ENCODE data around the gene MOB1A. TPM values are rescaled to one million over a fixed set of nuclear protein-coding genes. Genes with fewer than 3 reads are reported as not detected.
A peak's percentile ranks its signal among the peaks of the same experiment; 100 is the strongest.

MOB1A gene
- total RNA-seq, 1 donor from 2014 or later: 94.6 TPM

GRCh38 chr2:74179063-74179865 lies 585 bp upstream of the MOB1A start:
- peak; percentile 72 for TF ChIP-seq CTCF (conservative IDR thresholded peaks at IDR 0.05)

GRCh38 chr2:74177696-74178095 lies 983 bp downstream of the MOB1A start:
- no peak for DNase-seq (ENCODE audit: low read depth, low spot score)
- no peaks in the 10 kb centered on the region for H3K9me3 Mint-ChIP-seq
- no peak for TF ChIP-seq CTCF (conservative IDR thresholded peaks at IDR 0.05)
- no peak overlapping the region for H3K27ac Mint-ChIP-seq (ENCODE audit: unreplicated experiment)
- peaks cover 30% of the 10 kb centered on the region for H3K4me1 Mint-ChIP-seq
- peak overlapping the region; percentile 96 for H3K4me3 Mint-ChIP-seq
- H3K36me3 Mint-ChIP-seq (ENCODE audit: low read depth): peaks cover 13% of the 10 kb centered on the region
- no peaks in the 10 kb centered on the region for H3K27me3 Mint-ChIP-seq (ENCODE audit: low read depth)

More at GRCh38 chr2:74179063-74179865, 585 bp upstream of the MOB1A start:
- Mint-ChIP-seq H3K9me3 (no peaks in the 10 kb centered on the region), H3K36me3 (ENCODE audit: low read depth) (peaks cover 12% of the 10 kb centered on the region), H3K27me3 (ENCODE audit: low read depth) (peaks cover 2% of the 10 kb centered on the region), H3K4me1 (peaks cover 24% of the 10 kb centered on the region), H3K27ac (ENCODE audit: unreplicated experiment) (peak overlapping the region; percentile 19), H3K4me3 (peak overlapping the region; percentile 96)
- no peak for DNase-seq (ENCODE audit: low read depth, low spot score)

GRCh38 chr2:74174909-74175308 lies 3.8 kb downstream of the MOB1A start:
- H3K4me3 Mint-ChIP-seq: peak overlapping the region; percentile 11
- H3K27me3 Mint-ChIP-seq (ENCODE audit: low read depth): no peaks in the 10 kb centered on the region
- peaks cover 21% of the 10 kb centered on the region for H3K36me3 Mint-ChIP-seq (ENCODE audit: low read depth)
- no peak for TF ChIP-seq CTCF (conservative IDR thresholded peaks at IDR 0.05)
- no peak for DNase-seq (ENCODE audit: low read depth, low spot score)
- H3K9me3 Mint-ChIP-seq: no peaks in the 10 kb centered on the region
- H3K27ac Mint-ChIP-seq (ENCODE audit: unreplicated experiment): no peak overlapping the region
- peaks cover 37% of the 10 kb centered on the region for H3K4me1 Mint-ChIP-seq

- no peaks in the 10 kb centered on the region for H3K27me3 Mint-ChIP-seq (ENCODE audit: low read depth)
- no peak overlapping the region for H3K27ac Mint-ChIP-seq (ENCODE audit: unreplicated experiment)
- H3K4me1 Mint-ChIP-seq: peaks cover 12% of the 10 kb centered on the region
- H3K4me3 Mint-ChIP-seq: no peak overlapping the region
- peaks cover 33% of the 10 kb centered on the region for H3K36me3 Mint-ChIP-seq (ENCODE audit: low read depth)
- DNase-seq (ENCODE audit: low read depth, low spot score): no peak
- TF ChIP-seq CTCF (conservative IDR thresholded peaks at IDR 0.05): no peak
- peaks cover 2% of the 10 kb centered on the region for H3K9me3 Mint-ChIP-seq
Measured at GRCh38 chr2:74168739-74169138, 9.9 kb downstream of the MOB1A start.

- no peaks in the 10 kb centered on the region for H3K4me1 Mint-ChIP-seq
- no peak overlapping the region for H3K4me3 Mint-ChIP-seq
- no peak overlapping the region for H3K27ac Mint-ChIP-seq (ENCODE audit: unreplicated experiment)
- DNase-seq (ENCODE audit: low read depth, low spot score): no peak
- H3K27me3 Mint-ChIP-seq (ENCODE audit: low read depth): no peaks in the 10 kb centered on the region
- H3K9me3 Mint-ChIP-seq: peaks cover 2% of the 10 kb centered on the region
- TF ChIP-seq CTCF (conservative IDR thresholded peaks at IDR 0.05): no peak
- H3K36me3 Mint-ChIP-seq (ENCODE audit: low read depth): peaks cover 27% of the 10 kb centered on the region
Measured at GRCh38 chr2:74164761-74165160, 13.9 kb downstream of the MOB1A start.
